ENCODE data around the gene CBFA2T2.

DNA sequence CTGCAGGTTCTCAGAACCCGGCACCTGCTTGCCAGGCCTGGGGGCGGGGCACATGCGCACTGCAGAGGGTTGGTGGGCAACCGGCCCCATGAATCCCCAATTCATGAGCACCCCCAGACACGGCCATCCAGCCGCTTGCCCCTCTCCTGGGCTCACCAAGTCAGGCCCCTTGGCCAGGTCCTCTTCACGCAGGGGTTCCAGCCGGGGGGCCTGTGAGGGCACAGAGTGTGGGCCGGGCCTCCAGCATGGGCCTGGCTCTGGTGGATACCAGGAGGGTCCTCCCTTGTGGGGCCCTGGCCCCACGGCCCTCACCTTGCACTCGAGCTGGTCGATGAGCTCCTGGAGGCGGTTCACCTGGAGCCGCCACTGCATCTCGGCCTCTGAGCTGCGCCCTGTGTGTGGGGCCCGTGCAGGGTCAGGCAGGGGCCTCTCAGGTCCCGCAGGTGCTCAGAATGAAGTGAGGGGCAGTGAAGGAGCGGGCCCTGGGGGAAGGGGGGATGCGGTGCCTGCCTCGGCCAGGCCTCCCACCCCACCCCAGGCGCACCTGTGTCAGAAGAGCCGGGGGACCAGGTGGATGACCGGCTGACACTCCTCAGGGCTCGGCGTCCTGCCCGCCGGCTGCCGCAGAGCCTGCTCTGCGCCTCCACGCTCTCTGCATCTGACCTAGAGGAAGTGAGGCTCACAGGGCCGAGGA, 169.6 kb downstream of the CBFA2T2 start:
- TF ChIP-seq, protein P1, sequence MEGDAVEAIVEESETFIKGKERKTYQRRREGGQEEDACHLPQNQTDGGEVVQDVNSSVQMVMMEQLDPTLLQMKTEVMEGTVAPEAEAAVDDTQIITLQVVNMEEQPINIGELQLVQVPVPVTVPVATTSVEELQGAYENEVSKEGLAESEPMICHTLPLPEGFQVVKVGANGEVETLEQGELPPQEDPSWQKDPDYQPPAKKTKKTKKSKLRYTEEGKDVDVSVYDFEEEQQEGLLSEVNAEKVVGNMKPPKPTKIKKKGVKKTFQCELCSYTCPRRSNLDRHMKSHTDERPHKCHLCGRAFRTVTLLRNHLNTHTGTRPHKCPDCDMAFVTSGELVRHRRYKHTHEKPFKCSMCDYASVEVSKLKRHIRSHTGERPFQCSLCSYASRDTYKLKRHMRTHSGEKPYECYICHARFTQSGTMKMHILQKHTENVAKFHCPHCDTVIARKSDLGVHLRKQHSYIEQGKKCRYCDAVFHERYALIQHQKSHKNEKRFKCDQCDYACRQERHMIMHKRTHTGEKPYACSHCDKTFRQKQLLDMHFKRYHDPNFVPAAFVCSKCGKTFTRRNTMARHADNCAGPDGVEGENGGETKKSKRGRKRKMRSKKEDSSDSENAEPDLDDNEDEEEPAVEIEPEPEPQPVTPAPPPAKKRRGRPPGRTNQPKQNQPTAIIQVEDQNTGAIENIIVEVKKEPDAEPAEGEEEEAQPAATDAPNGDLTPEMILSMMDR (conservative IDR thresholded peaks at IDR 0.05; ENCODE audit: low read length), result no peak
- no peak for TF ChIP-seq EZH2phosphoT487 (IDR thresholded peaks at IDR 0.05; ENCODE audit: borderline replicate concordance)

Data from Loucy (cell line).